ENCODE measurements around the gene ZCCHC17.

The ZCCHC17 gene

DNA sequence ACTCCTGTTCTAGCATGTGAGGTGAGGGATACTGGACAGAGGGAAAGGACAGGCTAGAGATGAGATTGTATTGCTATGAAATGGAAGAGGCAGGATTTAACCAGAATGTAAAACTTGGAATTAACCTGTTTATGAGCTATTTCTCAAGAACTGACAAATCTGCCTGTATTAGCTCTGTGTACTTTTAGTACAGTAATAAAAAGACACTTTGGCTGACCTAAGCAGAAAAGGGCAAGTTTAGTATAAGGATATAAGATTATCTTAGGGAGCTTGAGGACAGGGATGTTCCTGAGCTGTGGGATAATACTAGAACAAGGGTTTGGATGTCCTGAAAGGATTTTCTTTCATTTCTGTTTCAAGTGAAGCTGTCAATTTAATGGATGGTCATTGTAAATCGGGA, 11.2 kb downstream of the ZCCHC17 start:
- no peak for DNase-seq

- no peak for DNase-seq
Measured at GRCh38 chr1:31310198-31310597, 13.4 kb downstream of the ZCCHC17 start.

GRCh38 chr1:31315902-31316301, 19.1 kb downstream of the ZCCHC17 start:
- peak; percentile 16 to 86 for DNase-seq

- DNase-seq = no peak
Measured at GRCh38 chr1:31318146-31318545, 21.3 kb downstream of the ZCCHC17 start.

DNA sequence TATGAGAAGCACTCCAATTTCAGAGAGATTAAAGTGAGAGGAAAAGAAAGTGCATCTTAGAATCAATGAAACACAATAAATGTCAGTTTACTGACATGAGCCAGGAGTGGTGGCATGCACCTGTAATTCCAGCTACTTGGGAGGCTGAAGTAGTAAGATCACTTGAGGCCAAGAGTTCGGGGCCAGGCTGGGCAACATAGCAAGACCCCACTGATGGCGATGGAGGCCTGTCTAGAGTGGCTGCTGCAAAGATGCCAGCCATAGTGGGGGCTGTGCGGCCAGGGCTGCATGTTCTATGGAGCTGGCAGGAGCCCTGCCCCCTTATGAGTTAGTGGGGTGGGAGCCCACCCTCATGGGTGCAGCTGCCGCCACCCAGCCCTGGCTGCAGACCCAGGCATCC, 27.3 kb downstream of the ZCCHC17 start:
- no peak for DNase-seq

DNA sequence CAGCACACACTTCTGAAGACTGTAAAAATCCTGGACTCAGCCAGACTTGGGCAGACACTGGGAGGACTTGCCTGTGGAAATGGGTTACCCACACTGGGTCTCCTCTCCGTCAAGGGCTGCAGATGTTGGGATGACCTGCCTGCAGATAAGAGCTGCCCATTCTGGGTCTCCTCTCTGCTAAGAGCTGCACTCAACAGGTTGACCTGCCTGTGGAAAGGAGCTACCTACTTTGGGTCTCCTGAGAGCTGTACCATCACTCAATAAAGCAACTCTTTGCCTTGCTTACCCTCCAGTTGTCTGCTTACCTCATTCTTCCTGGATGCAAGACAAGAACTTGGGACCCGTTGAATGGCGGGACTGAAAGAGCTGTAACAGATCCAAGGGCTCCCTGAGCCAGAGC, 28.2 kb downstream of the ZCCHC17 start:
- DNase-seq = no peak

DNA sequence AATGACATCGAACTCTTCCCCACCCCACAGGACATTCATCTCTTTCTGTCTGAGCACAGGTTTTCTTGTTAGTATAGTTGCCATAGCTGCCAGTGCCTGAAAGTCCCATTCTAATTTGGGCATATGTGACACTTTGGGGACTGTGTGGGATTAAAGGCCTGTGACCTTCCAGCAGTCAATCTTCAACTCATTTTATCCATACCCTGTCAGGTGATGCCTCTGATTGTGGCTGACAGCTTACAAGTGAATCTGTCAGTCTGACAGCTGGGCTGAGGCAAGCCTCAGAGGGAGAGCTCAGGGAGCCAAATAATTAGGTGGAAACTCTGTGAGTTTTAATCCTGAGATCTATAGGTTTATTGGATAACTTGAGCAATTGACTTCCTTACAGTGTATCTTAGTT, 29.6 kb downstream of the ZCCHC17 start:
- no peak for DNase-seq

DNA sequence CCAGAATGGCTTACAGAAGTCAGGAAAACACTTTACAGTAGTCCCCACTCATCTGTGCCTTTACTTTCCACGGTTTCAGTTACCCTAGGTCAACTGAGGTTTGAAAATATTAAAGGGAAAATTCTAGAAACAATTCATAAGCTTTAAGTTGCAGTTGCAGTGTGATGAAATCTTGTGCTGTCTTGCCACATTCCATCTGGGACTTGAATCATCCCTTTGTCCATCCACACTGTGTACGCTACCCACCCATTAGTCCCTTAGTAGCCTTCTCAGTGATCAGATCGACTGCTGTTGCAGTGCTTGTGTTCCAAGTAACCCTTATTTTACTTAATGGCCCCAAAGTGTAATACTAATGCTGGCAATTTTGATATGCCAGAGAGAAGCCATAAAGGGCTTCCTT, 30.5 kb downstream of the ZCCHC17 start:
- DNase-seq = no peak

GRCh38 chr1:31335007-31335406, 38.2 kb downstream of the ZCCHC17 start:
- DNase-seq = peak; percentile 36 to 66

DNA sequence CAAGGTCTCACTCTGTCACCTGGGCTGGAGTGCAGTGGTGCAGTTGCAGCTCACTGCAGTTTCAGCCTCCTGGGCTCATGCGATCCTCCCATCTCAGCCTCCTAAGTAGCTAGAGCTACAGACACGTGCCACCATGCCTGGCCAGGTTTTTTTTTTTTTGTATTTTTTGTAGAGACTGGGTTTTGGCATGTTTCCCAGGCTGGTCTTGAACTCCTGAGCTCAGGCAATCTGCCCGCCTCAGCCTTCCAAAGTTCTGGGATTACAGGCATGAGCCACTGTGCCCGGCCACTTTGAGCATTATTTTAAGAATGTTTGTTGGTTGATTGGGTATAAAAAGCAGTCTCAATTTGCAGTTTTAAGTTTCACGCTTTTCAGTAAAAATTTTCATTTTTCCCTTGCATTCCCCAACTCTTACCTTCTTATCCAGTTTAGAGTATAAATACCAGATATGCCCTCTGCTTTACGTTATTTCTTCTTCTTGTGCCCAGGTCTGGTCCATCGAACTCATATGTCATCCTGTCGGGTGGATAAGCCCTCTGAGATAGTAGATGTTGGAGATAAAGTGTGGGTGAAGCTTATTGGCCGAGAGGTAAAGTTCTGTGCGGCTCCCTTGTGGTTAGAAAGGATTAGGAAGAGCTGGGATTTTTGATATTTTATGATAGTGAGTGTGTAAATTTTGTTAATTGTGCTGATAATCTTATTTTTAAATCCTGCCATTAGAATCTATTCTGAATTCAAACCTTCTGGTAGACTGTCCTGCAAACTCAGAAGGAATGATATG, 40.0 kb downstream of the ZCCHC17 start:
- DNase-seq = no peak

DNA sequence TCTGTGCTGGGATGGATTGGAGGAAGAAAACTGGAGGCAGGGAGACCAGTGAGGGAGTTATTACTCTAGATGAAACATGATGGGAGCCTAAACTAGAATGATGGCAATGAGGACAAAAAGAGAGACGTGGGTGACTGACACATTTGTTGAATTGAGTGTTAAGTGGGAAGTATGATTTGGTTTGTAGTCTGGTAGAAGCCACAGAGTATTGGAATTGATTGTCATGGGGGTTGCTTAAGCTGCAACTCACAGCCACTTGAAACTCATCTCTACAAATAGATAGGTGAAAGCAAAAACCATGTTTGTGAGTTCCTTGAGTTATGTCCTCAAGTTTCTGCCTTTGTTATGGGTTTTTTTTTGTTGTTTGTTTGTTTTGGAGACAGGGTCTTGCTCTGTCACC, 47.7 kb downstream of the ZCCHC17 start:
- DNase-seq = no peak

- no peak for DNase-seq
Measured at GRCh38 chr1:31345635-31346034, 48.8 kb downstream of the ZCCHC17 start.

DNA sequence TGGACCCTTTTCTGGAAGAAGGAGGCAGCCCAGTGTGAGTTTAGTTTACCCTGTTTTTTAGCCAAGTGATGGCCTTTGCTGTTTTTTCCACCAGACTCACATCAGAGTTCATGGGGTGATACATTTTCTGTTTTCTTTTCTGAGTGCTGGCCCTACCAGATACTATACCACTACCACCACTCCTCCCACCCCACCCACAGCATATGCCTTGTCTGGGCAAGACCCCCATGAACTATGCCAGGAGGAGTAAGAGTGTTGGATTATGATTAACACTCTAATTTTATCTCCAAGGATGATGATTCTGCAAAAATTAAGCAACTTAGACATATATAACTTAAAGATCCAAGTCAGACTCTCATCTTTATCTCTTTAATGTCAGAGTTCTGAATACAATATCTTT, 50.0 kb downstream of the ZCCHC17 start:
- no peak for DNase-seq

GRCh38 chr1:31348449-31348848, 51.6 kb downstream of the ZCCHC17 start:
- no peak for DNase-seq

DNA sequence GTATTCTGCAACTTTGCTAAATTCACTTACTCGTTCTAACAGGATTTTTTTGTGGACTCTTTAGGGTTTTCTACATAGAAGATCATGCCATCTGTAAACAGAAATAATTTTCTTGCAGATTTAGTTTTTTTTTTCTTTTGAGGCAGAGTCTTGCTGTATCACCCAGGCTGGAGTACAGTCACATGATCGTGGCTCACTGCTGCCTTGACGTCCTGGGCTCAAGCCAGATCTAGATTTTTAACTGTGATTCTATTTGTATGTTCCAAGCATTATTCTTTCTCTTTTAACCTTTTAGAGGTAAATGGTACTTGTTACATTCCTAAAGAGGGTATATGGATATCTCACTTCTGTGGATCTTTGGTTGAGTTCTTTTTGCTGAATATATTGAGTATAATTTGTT, 57.5 kb downstream of the ZCCHC17 start:
- DNase-seq = no peak

GRCh38 chr1:31356427-31356826, 59.6 kb downstream of the ZCCHC17 start:
- no peak for DNase-seq

DNA sequence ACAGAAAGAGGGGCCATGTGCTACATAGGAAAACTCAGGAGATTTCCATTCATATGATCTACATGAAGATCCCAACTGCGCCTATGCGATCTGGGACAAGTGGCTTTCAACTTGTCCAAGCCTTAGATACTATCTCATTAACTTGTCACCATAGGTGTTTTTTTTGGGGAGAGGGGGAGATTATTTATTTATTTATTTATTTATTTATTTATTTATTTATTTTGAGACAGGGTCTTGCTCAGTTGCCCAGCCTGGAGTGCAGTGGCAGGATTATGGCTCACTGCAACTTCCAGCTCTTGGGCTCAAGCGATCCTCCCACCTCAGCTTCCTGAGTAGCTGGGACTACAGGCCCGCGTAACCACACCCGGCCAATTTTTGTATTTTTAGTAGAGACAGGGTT, 64.8 kb downstream of the ZCCHC17 start:
- DNase-seq = no peak

DNA sequence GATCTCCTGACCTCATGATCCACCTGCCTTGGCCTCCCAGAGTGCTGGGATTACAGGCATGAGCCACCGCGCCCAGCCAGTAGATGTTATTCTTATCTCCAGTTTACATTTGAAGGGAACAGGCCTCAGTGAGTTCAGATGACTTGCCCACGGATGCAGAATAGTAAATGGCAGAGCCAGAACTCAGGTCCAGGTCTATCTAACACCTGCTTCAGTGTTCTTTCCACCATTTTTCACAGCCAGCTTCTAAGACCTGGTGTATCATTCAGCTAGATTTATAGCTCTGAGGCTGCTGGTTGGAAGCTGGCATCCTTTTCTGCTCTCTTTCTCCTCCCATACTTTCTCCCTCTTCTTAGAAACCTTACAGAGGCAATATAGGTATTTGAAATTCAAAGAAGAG, 65.2 kb downstream of the ZCCHC17 start:
- DNase-seq = no peak

DNA sequence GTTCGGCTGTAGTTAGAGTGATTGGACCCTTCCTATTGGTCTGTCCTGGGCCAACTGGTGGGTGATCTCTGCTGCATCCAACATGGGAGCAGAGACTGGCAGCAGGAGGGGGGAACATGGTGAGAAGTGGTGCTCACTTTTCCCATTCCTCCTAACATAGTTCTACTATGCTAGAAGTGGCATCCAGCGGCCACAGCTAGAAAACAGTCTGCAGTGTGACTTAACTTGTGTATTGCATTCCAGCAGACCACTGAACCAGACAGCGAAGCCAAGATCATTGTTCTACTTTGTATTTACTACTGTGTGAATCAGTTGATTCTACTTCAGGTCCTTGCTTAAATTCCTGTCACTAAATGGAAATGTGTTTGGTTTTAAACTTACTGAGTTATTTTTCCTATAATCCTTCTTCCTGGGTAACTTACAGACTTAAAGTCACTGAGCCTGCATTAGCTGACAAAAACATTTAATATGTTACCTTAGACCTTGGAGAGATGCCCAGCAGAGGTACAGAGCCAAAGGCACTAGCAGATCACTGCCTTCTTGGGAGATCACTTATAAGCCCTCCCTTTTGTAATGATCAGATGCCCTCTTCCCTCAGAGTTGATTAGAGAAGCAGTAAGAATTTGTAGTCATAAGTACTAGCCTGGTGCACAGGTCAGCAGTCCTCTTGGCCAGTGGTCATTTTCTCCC, 67.9 kb downstream of the ZCCHC17 start:
- no peak for DNase-seq

DNA sequence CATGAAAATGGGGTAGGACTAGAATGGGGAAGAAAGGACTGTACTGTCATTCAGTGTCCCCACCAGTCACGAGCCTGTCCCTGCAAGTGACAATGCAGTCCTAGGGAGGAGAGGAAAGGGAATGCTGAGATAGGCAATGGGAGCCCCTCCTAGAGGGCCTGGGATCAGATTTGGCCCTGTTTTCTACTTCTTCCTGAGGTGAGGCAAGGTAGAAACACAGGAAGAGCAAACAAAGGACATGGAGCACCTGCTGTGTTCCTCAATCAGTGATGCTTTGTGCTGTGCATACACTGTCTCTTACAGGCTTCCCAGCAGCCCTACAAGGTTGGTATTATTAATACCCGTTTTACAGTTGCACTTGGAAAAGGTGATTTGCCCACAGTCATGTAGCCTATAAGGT, 70.0 kb downstream of the ZCCHC17 start:
- DNase-seq = peak; percentile 10 to 80

- no peak for DNase-seq
Measured at GRCh38 chr1:31368611-31369107, 71.8 kb downstream of the ZCCHC17 start.

DNA sequence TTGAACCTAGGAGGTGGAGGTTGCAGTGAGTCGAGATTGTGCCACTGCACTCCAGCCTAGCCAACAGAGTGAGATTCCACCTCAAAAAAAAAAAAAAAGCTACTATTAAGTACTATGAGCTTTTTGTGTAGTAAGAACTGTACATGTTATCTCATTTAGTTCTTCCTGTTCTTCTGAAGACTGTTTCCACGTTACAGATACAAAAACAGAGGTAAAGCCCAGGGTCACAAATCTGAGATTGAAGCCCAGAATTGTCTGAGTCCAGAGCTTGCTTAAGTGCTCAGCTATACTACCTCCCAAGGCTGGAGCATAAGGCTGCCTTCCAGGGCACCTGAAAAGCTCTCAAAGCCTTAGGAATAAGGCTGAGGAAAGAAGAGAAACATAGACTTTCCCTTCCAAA, 73.2 kb downstream of the ZCCHC17 start:
- no peak for DNase-seq

DNA sequence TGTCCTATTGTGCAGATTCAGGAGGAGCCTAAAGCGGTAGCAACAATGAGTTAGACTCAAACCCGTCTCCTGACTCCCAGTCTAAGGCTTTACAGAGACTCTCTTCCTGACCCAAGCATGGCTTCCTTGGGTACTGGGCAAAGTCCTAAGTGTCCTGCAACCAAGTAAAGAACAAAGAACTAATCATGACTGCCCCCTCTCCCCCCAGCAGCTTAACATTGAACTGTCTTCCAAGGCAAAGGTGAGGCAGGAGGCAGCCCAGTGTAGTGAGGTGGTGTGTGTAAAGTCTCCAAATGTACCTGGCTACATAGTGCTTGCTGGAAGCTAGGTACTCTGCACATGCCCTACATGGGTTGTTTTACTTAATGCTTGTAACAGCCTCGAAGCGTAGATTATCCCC, 73.7 kb downstream of the ZCCHC17 start:
- DNase-seq = no peak

GRCh38 chr1:31371121-31371959, 74.5 kb downstream of the ZCCHC17 start:
- no peak for DNase-seq
